Tibial nerve (tissue), 4 donors: ENCODE data around the gene YY1. TPM values are rescaled to one million over a fixed set of nuclear protein-coding genes. Genes with fewer than 3 reads are reported as not detected.

Experiments used
- DNase-seq, 2 donors: peaks; one replicate each; pipeline ENCODE4 v3.0.0-alpha.2; 2019; ENCODE audit warnings: low spot score in 2 of 2
- H3K27ac ChIP-seq, 4 donors: fragments of 200-600 bp; sonication (generic) in 3 of 4; one replicate each; pipeline ENCODE4 v1.5.1; 2017 to 2019; ENCODE audit warnings: mild to moderate bottlenecking in 1 of 4
- H3K27me3 ChIP-seq, 2 donors: fragments of 200-600 bp; sonication (generic) in 1 of 2; one replicate each; pipeline versions ENCODE4 v1.5.1 to v1.6.0; 2017 to 2019
- H3K36me3 ChIP-seq, 3 donors: fragments of 200-600 bp; sonication (generic); one replicate each; pipeline ENCODE4 v1.5.1; 2018 to 2019
- H3K4me1 ChIP-seq, 4 donors: fragments of 200-600 bp; sonication (generic) in 3 of 4; one replicate each; pipeline ENCODE4 v1.5.1; 2017 to 2019
- H3K4me3 ChIP-seq, 4 donors: fragments of 200-600 bp; sonication (generic) in 3 of 4; one replicate each; pipeline ENCODE4 v1.5.1; 2017 to 2019; ENCODE audit warnings: mild to moderate bottlenecking in 1 of 4, moderate library complexity in 1 of 4
- H3K9me3 ChIP-seq, 4 donors: fragments of 200-600 bp; sonication (generic) in 3 of 4; one replicate each; pipeline ENCODE4 v1.5.1; 2017 to 2019
- CTCF ChIP-seq, 5 experiments: fragments of 200-600 bp in 3 of 5; fragments of 450-650 bp in 2 of 5; sonication (generic) in 3 of 5; IDR thresholded peaks; one replicate each; pipeline ENCODE4 v1.5.1; 2016 to 2019; ENCODE audit warnings: antibody characterized with exemption in 5 of 5, mild to moderate bottlenecking in 3 of 5, moderate library complexity in 2 of 5
- EP300 ChIP-seq, 2 donors: sonication (generic); formaldehyde crosslinking; IDR thresholded peaks; one replicate each; pipeline ENCODE4 v1.6.1; 2017; ENCODE audit warnings: antibody characterized with exemption in 2 of 2, mild to moderate bottlenecking in 1 of 2
- POLR2A ChIP-seq, 2 donors: fragments of 450-650 bp; IDR thresholded peaks; one replicate each; pipeline ENCODE4 v1.6.1; 2017; ENCODE audit warnings: antibody characterized with exemption in 2 of 2, mild to moderate bottlenecking in 2 of 2, moderate library complexity in 2 of 2
- WGBS, 2 donors: methylation state at CpG; one replicate each; pipeline ENCODE4 v1.1.5; 2018; 5-methylcytosine and 5-hydroxymethylcytosine counted together
- total RNA-seq, 4 donors: library from RNA; depleted of rRNA; stranded (reverse); fragments of >200 nt; gene quantifications; one replicate each; pipeline ENCODE4 v1.1.0, GENCODE V29; 2016

YY1 gene
- total RNA-seq, 4 donors from 2014 or later: 55.9 to 60.3 (median 58.7) TPM

GRCh38 chr14:100323121-100323941 is 84.4 kb downstream of the YY1 start, which contains the start of gene SLC25A47:
Gene SLC25A47 (plus strand): TSS chr14:100323339. CDS start chr14:100323415, 76 bp downstream.
- Histone ChIP-seq H3K9me3 (no peaks in the 10 kb centered on the region), H3K4me3 (no peak within 1 kb of the TSS), H3K4me1 (peaks cover 0 to 4% (median 0%) of the 10 kb centered on the region in 4 donors), H3K27me3 (no peaks in the 10 kb centered on the region), H3K27ac (no peak within 1 kb of the TSS), H3K36me3 (no peaks in the 10 kb centered on the region)
- no peak for DNase-seq
- whole genome bisulfite sequencing, 2 donors: 84 to 90% methylated on average over 14 to 15 of the region's 16 CpGs
- TF ChIP-seq POLR2A (IDR thresholded peaks at IDR 0.05) (no peak), CTCF (IDR thresholded peaks at IDR 0.05) (no peak), EP300 (IDR thresholded peaks at IDR 0.05) (no peak)

- Histone ChIP-seq H3K4me3 (no peak overlapping the region), H3K36me3 (no peaks in the 10 kb centered on the region), H3K27ac (no peak overlapping the region), H3K27me3 (no peaks in the 10 kb centered on the region), H3K4me1 (no peaks in the 10 kb centered on the region), H3K9me3 (no peaks in the 10 kb centered on the region)
- no peak for TF ChIP-seq POLR2A (IDR thresholded peaks at IDR 0.05)
- no peak for TF ChIP-seq EP300 (IDR thresholded peaks at IDR 0.05)
- TF ChIP-seq CTCF (IDR thresholded peaks at IDR 0.05): no peak
- WGBS, 2 donors: 83 to 84% methylated on average over 8 of the region's 8 CpGs
- DNase-seq: no peak
Observed at GRCh38 chr14:100323942-100324307, 85.0 kb downstream of the YY1 start.

GRCh38 chr14:100325231-100325632 is 86.3 kb downstream of the YY1 start:
- Histone ChIP-seq H3K9me3 (no peaks in the 10 kb centered on the region), H3K4me3 (no peak overlapping the region), H3K36me3 (no peaks in the 10 kb centered on the region), H3K27ac (no peak overlapping the region), H3K27me3 (no peaks in the 10 kb centered on the region), H3K4me1 (no peaks in the 10 kb centered on the region)
- TF ChIP-seq EP300 (IDR thresholded peaks at IDR 0.05): no peak
- no peak for TF ChIP-seq CTCF (IDR thresholded peaks at IDR 0.05)
- no peak for TF ChIP-seq POLR2A (IDR thresholded peaks at IDR 0.05)
- 56 to 58% methylated on average over 17 of the region's 17 CpGs for WGBS, 2 donors
- no peak for DNase-seq

- no peak for DNase-seq
- Histone ChIP-seq H3K27me3 (no peaks in the 10 kb centered on the region), H3K4me1 (no peaks in the 10 kb centered on the region), H3K9me3 (no peaks in the 10 kb centered on the region), H3K4me3 (no peak overlapping the region), H3K27ac (no peak overlapping the region), H3K36me3 (peaks cover 0 to under 1% (median 0%) of the 10 kb centered on the region in 3 donors)
- TF ChIP-seq EP300 (IDR thresholded peaks at IDR 0.05): no peak
- 88 to 90% methylated on average over 13 of the region's 13 CpGs for WGBS, 2 donors
Observed at GRCh38 chr14:100325958-100326357, 87.0 kb downstream of the YY1 start.

- DNase-seq: no peak
- H3K36me3 ChIP-seq: peaks cover 0 to 9% (median 0%) of the 10 kb centered on the region in 3 donors
- no peaks in the 10 kb centered on the region for H3K27me3 ChIP-seq
- no peaks in the 10 kb centered on the region for H3K4me1 ChIP-seq
- H3K4me3 ChIP-seq: no peak overlapping the region
- TF ChIP-seq CTCF (IDR thresholded peaks at IDR 0.05): no peak
- 93 to 94% methylated on average over 24 of the region's 24 CpGs for WGBS, 2 donors
- H3K27ac ChIP-seq: no peak overlapping the region
- no peaks in the 10 kb centered on the region for H3K9me3 ChIP-seq
Observed at GRCh38 chr14:100327128-100327527, 88.2 kb downstream of the YY1 start.
